Inferior parietal cortex (tissue), 1 donor: ENCODE data around the gene PALM.

Experiments used
- DNase-seq: peaks from one replicate; pipeline ENCODE4 v3.0.0-alpha.2; 2016; ENCODE audit errors: extremely low spot score

Gene PALM

GRCh38 chr19:752652-753517 lies 44.1 kb downstream of the PALM start:
- no peak for DNase-seq

GRCh38 chr19:754530-754929 lies 45.8 kb downstream of the PALM start:
- DNase-seq: no peak

GRCh38 chr19:755063-755462 lies 46.3 kb downstream of the PALM start:
- no peak for DNase-seq

- no peak for DNase-seq
These were observed 47.5 kb downstream of the PALM start for GRCh38 chr19:756236-756635.

GRCh38 chr19:756821-757688 lies 48.3 kb downstream of the PALM start:
- no peak for DNase-seq

- DNase-seq: no peak
These were observed 49.3 kb downstream of the PALM start for GRCh38 chr19:757811-758668.

- DNase-seq: no peak
These were observed 54.4 kb downstream of the PALM start for GRCh38 chr19:763181-763580.

- DNase-seq: no peak
These were observed 55.1 kb downstream of the PALM start for GRCh38 chr19:763869-764268.

- DNase-seq: no peak
These were observed 55.6 kb downstream of the PALM start for GRCh38 chr19:764301-764700.

GRCh38 chr19:765179-765738 lies 56.5 kb downstream of the PALM start:
- no peak for DNase-seq

GRCh38 chr19:768424-768823 lies 59.7 kb downstream of the PALM start:
- DNase-seq: no peak

GRCh38 chr19:769616-770015 lies 60.9 kb downstream of the PALM start:
- no peak for DNase-seq

- no peak for DNase-seq
These were observed 62.6 kb downstream of the PALM start for GRCh38 chr19:771332-771785.

GRCh38 chr19:772063-772462 lies 63.3 kb downstream of the PALM start:
- DNase-seq: no peak

GRCh38 chr19:772730-773436 lies 64.1 kb downstream of the PALM start:
- no peak for DNase-seq

GRCh38 chr19:776549-776948 lies 67.8 kb downstream of the PALM start:
- DNase-seq: no peak

- no peak for DNase-seq
These were observed 70.3 kb downstream of the PALM start for GRCh38 chr19:778910-779653.

GRCh38 chr19:780935-781334 lies 72.2 kb downstream of the PALM start:
- no peak for DNase-seq

- DNase-seq: no peak
These were observed 73.1 kb downstream of the PALM start for GRCh38 chr19:781800-782184.
